ENCODE data around the gene ZC3HAV1. TPM values are rescaled to one million over a fixed set of nuclear protein-coding genes. Genes with fewer than 3 reads are reported as not detected.

Gene ZC3HAV1
- total and polyA plus RNA-seq, 9 of the 15 experiments (the other 6 are each of a cell fraction or from before 2014, with no cell fraction given): 11.9 to 40.5 (median 23.9) TPM

- peak; percentile 79 for TF ChIP-seq HNRNPLL (IDR thresholded peaks at IDR 0.05; ENCODE audit: low read depth, low read length, poor library complexity, severe bottlenecking)
- no peak for TF ChIP-seq SMARCB1 (IDR thresholded peaks at IDR 0.05; ENCODE audit: insufficient read length, low read depth)
- TF ChIP-seq ARID4B (CRISPR knock-in tag; IDR thresholded peaks at IDR 0.05): peak; percentile 99
- TF ChIP-seq PHF20 (IDR thresholded peaks at IDR 0.05; ENCODE audit: partially characterized antibody): peak; percentile 98
- TF ChIP-seq ZNF512 (tag; IDR thresholded peaks at IDR 0.05): no peak
- 0 out of 2 replicates have a peak, but pooled peaks have one; percentile 38 for TF ChIP-seq NFE2 (IDR thresholded peaks at IDR 0.05; ENCODE audit: low read depth)
- no peak for TF ChIP-seq POLR3G (IDR thresholded peaks at IDR 0.05; ENCODE audit: extremely low read depth, insufficient read length, insufficient replicate concordance)
- peak; percentile 96 for TF ChIP-seq RBM39 (optimal IDR thresholded peaks at IDR 0.05; ENCODE audit: low read depth, low read length)
- TF ChIP-seq ZNF174 (CRISPR knock-in tag; IDR thresholded peaks at IDR 0.05): peak; percentile 81; the same call in 1 of the 2 replicates
- TF ChIP-seq TOE1 (IDR thresholded peaks at IDR 0.05; ENCODE audit: borderline replicate concordance): peak; percentile 91
- 0 out of 2 replicates have a peak, but pooled peaks have one; percentile 5 for TF ChIP-seq TOE1 (CRISPR knock-in tag; IDR thresholded peaks at IDR 0.05; ENCODE audit: borderline replicate concordance, low read depth)
- no peak for TF ChIP-seq ZBTB26 (CRISPR knock-in tag; IDR thresholded peaks at IDR 0.05)
- peak; percentile 63; the same call in 1 of the 2 replicates for TF ChIP-seq IFI16 (CRISPR knock-in tag; IDR thresholded peaks at IDR 0.05)
- TF ChIP-seq RFX1 (IDR thresholded peaks at IDR 0.05): peak; percentile 98
- 0 out of 2 replicates have a peak, but pooled peaks have one; percentile 23 for TF ChIP-seq JUNB (CRISPR knock-in tag; conservative IDR thresholded peaks at IDR 0.05)
- peak; percentile 78; the same call in 1 of the 2 replicates for TF ChIP-seq CGGBP1 (CRISPR knock-in tag; IDR thresholded peaks at IDR 0.05)
- peak; percentile 98 for TF ChIP-seq FOXK1 (CRISPR knock-in tag; IDR thresholded peaks at IDR 0.05; ENCODE audit: borderline replicate concordance)
- TF ChIP-seq MBD1 (CRISPR knock-in tag; IDR thresholded peaks at IDR 0.05): 0 out of 2 replicates have a peak, but pooled peaks have one; percentile 25
Measured at GRCh38 chr7:139133335-139134139, 24.0 kb upstream of the ZC3HAV1 start (continued).

All from K562 (cell line).